ENCODE results near the gene RASSF5.

The RASSF5 gene

GRCh38 chr1:206495493-206496046, 11.8 kb upstream of the RASSF5 start:
- TF ChIP-seq CTCF (IDR thresholded peaks at IDR 0.05), result no peak
- DNase-seq (ENCODE audit: low spot score), result no peak
- peak overlapping the region; percentile 64 to 83 for H3K27ac ChIP-seq
- no peak overlapping the region for H3K4me3 ChIP-seq

GRCh38 chr1:206496131-206496793, 11.1 kb upstream of the RASSF5 start:
- no peak for DNase-seq (ENCODE audit: low spot score)
- no peak overlapping the region for H3K4me3 ChIP-seq
- TF ChIP-seq CTCF (IDR thresholded peaks at IDR 0.05), result no peak
- H3K27ac ChIP-seq, result peak overlapping the region; percentile 64 to 83

- no peak for DNase-seq (ENCODE audit: low spot score)
- peak overlapping the region in 1 of 2 donors; percentile 20 for H3K27ac ChIP-seq
- TF ChIP-seq CTCF (IDR thresholded peaks at IDR 0.05), result no peak
These were observed 10.0 kb upstream of the RASSF5 start for GRCh38 chr1:206497363-206497762.

GRCh38 chr1:206497774-206498173, 9.6 kb upstream of the RASSF5 start:
- Histone ChIP-seq H3K27ac (peak overlapping the region in 1 of 2 donors; percentile 20), H3K4me3 (no peak overlapping the region)
- no peak for DNase-seq (ENCODE audit: low spot score)
- TF ChIP-seq CTCF (IDR thresholded peaks at IDR 0.05), result no peak

More at GRCh38 chr1:206497363-206497762, 10.0 kb upstream of the RASSF5 start:
- no peak overlapping the region for H3K4me3 ChIP-seq

GRCh38 chr1:206498685-206499084, 8.6 kb upstream of the RASSF5 start:
- DNase-seq (ENCODE audit: low spot score), result no peak
- TF ChIP-seq CTCF (IDR thresholded peaks at IDR 0.05), result no peak
- no peak overlapping the region for H3K4me3 ChIP-seq
- peak overlapping the region in 1 of 2 donors; percentile 15 for H3K27ac ChIP-seq

- no peak overlapping the region for H3K4me3 ChIP-seq
- no peak for TF ChIP-seq CTCF (IDR thresholded peaks at IDR 0.05)
- no peak for DNase-seq (ENCODE audit: low spot score)
- peak overlapping the region in 1 of 2 donors; percentile 10 for H3K27ac ChIP-seq
These were observed 7.3 kb upstream of the RASSF5 start for GRCh38 chr1:206500046-206500445.

- H3K4me3 ChIP-seq, result peak overlapping the region; percentile 39
- no peak for TF ChIP-seq CTCF (IDR thresholded peaks at IDR 0.05)
- DNase-seq (ENCODE audit: low spot score), result no peak
- peak overlapping the region; percentile 50 to 90 for H3K27ac ChIP-seq
These were observed 5.5 kb upstream of the RASSF5 start for GRCh38 chr1:206501881-206502280.
